Neural progenitor cell (in vitro differentiated cells): ENCODE results near the gene FBXL13. TPM values are rescaled to one million over a fixed set of nuclear protein-coding genes. Genes with fewer than 3 reads are reported as not detected.
"Not testable (repeated sequence)": the region's sequence is repeated elsewhere in the genome, so short reads cannot be mapped to it uniquely, and the experiment has no call there.

Experiments
- DNase-seq: peaks from one replicate; pipeline ENCODE4 v3.0.0-alpha.2; 2016; ENCODE audit warnings: low spot score
- H2AFZ ChIP-seq: fragments of 200-600 bp; sonication (generic); replicated peaks from 2 replicates; pipeline ENCODE4 v1.6.1; 2016; ENCODE audit warnings: antibody characterized with exemption
- H3F3A ChIP-seq: fragments of 200-600 bp; sonication (generic); 2 replicates; pipeline ENCODE4 v1.6.1; 2016; ENCODE audit warnings: antibody characterized with exemption, low read depth
- H3K27ac ChIP-seq: fragments of 200-600 bp; sonication (generic); 2 replicates; pipeline ENCODE4 v1.5.1; 2016; ENCODE audit warnings: mild to moderate bottlenecking
- H3K27me3 ChIP-seq: fragments of 200-600 bp; sonication (generic); 2 replicates; pipeline ENCODE4 v1.6.1; 2016; ENCODE audit warnings: mild to moderate bottlenecking, moderate library complexity
- H3K36me3 ChIP-seq: fragments of 200-600 bp; sonication (generic); 2 replicates; pipeline ENCODE4 v1.5.1; 2016
- H3K4me1 ChIP-seq: fragments of 200-600 bp; sonication (generic); 2 replicates; pipeline ENCODE4 v1.6.1; 2016; ENCODE audit warnings: mixed run types
- H3K4me2 ChIP-seq: fragments of 200-600 bp; sonication (generic); 2 replicates; pipeline ENCODE4 v1.6.1; 2016
- H3K4me3 ChIP-seq: fragments of 200-600 bp; sonication (generic); 2 replicates; pipeline ENCODE4 v1.5.1; 2016
- H3K79me2 ChIP-seq: fragments of 200-600 bp; sonication (generic); 2 replicates; pipeline ENCODE4 v1.6.1; 2016; ENCODE audit warnings: low read depth
- H3K9ac ChIP-seq: fragments of 200-600 bp; sonication (generic); 2 replicates; pipeline ENCODE4 v1.6.1; 2016
- H3K9me3 ChIP-seq: fragments of 200-600 bp; sonication (generic); 2 replicates; pipeline ENCODE4 v1.5.1; 2016; ENCODE audit warnings: low read depth
- H4K20me1 ChIP-seq: fragments of 200-600 bp; sonication (generic); 2 replicates; pipeline ENCODE4 v1.6.1; 2016; ENCODE audit warnings: low read depth
- H3K27ac Mint-ChIP-seq: 3 replicates; pipeline ENCODE4 v1.8.0; 2021; ENCODE audit warnings: mixed read lengths
- H3K27me3 Mint-ChIP-seq: 2 replicates; pipeline ENCODE4 v1.8.0; 2022; ENCODE audit warnings: low read depth, mild to moderate bottlenecking, inconsistent platforms, moderate library complexity, mixed read lengths; ENCODE audit not compliant: insufficient read depth
- H3K36me3 Mint-ChIP-seq: 3 replicates; pipeline ENCODE4 v1.8.0; 2021; ENCODE audit warnings: mixed read lengths
- H3K4me1 Mint-ChIP-seq: 3 replicates; pipeline ENCODE4 v1.8.0; 2021; ENCODE audit warnings: mixed read lengths
- H3K4me3 Mint-ChIP-seq: 3 replicates; pipeline ENCODE4 v1.8.0; 2021; ENCODE audit warnings: mild to moderate bottlenecking, moderate library complexity, mixed read lengths
- H3K9me3 Mint-ChIP-seq: 3 replicates; pipeline ENCODE4 v1.8.0; 2020; ENCODE audit warnings: mixed read lengths
- CTCF ChIP-seq: fragments of 200-600 bp; sonication (generic); IDR thresholded peaks from 2 replicates; pipeline ENCODE4 v1.5.1; 2017; ENCODE audit warnings: antibody characterized with exemption, mild to moderate bottlenecking
- EZH2 ChIP-seq: fragments of 200-600 bp; sonication (generic); IDR thresholded peaks from 2 replicates; pipeline ENCODE4 v1.6.1; 2017; ENCODE audit warnings: antibody characterized with exemption, mild to moderate bottlenecking, moderate library complexity
- EZH2phosphoT487 ChIP-seq: fragments of 200-600 bp; sonication (generic); IDR thresholded peaks from 2 replicates; pipeline ENCODE4 v1.6.1; 2017; ENCODE audit warnings: antibody characterized with exemption
- total RNA-seq: library from RNA; depleted of rRNA; stranded (reverse); fragments of >200 nt; gene quantifications from 2 replicates; pipeline ENCODE4 v1.2.3, GENCODE V29; 2015; ENCODE audit warnings: low replicate concordance

The FBXL13 gene
- total RNA-seq, 1 donor from 2014 or later, result 8.2 TPM

- Histone ChIP-seq H4K20me1 (no peaks in the 10 kb centered on the region), H3K36me3 (no peaks in the 10 kb centered on the region), H3K4me2 (no peak overlapping the region), H3K4me1 (no peaks in the 10 kb centered on the region), H3F3A (no peaks in the 10 kb centered on the region), H3K9ac (no peak overlapping the region), H3K9me3 (no peaks in the 10 kb centered on the region), H3K79me2 (no peaks in the 10 kb centered on the region), H3K27ac (no peak overlapping the region), H3K27me3 (no peaks in the 10 kb centered on the region), H3K4me3 (no peak overlapping the region), H2AFZ (no peak overlapping the region)
- DNase-seq, result no peak
- Mint-ChIP-seq H3K4me3 (no peak overlapping the region), H3K27ac (no peak overlapping the region), H3K27me3 (no peaks in the 10 kb centered on the region), H3K4me1 (no peaks in the 10 kb centered on the region), H3K36me3 (peaks cover 28% of the 10 kb centered on the region), H3K9me3 (peaks cover under 1% of the 10 kb centered on the region)
- no peak for TF ChIP-seq EZH2phosphoT487
- no peak for TF ChIP-seq EZH2
- TF ChIP-seq CTCF, result no peak
Measured at GRCh38 chr7:103114576-103115008, 40.0 kb upstream of the FBXL13 start.

GRCh38 chr7:103113164-103113563, 38.6 kb upstream of the FBXL13 start:
- Histone ChIP-seq H3K4me1 (no peaks in the 10 kb centered on the region), H3K36me3 (no peaks in the 10 kb centered on the region), H4K20me1 (no peaks in the 10 kb centered on the region), H3K4me3 (no peak overlapping the region), H3K27ac (no peak overlapping the region), H3F3A (no peaks in the 10 kb centered on the region), H3K79me2 (no peaks in the 10 kb centered on the region), H3K9ac (no peak overlapping the region), H3K9me3 (no peaks in the 10 kb centered on the region), H3K27me3 (no peaks in the 10 kb centered on the region), H2AFZ (no peak overlapping the region), H3K4me2 (no peak overlapping the region)
- no peaks in the 10 kb centered on the region for H3K4me1 Mint-ChIP-seq
- no peak overlapping the region for H3K4me3 Mint-ChIP-seq
- H3K27ac Mint-ChIP-seq, result no peak overlapping the region
- TF ChIP-seq EZH2phosphoT487 (no peak), EZH2 (no peak), CTCF (no peak)
- DNase-seq, result no peak
- peaks cover 6% of the 10 kb centered on the region for H3K9me3 Mint-ChIP-seq
- peaks cover 38% of the 10 kb centered on the region for H3K36me3 Mint-ChIP-seq
- H3K27me3 Mint-ChIP-seq, result no peaks in the 10 kb centered on the region

GRCh38 chr7:103106703-103107070, 32.1 kb upstream of the FBXL13 start:
- H3F3A ChIP-seq, H3K27me3 Mint-ChIP-seq, H3K36me3 ChIP-seq, H4K20me1 ChIP-seq, H3K4me2 ChIP-seq, H3K4me1 ChIP-seq, H3K9me3 ChIP-seq, H3K9me3 Mint-ChIP-seq, DNase-seq, H3K27ac ChIP-seq, H3K4me3 Mint-ChIP-seq, H3K27me3 ChIP-seq, H3K79me2 ChIP-seq, H2AFZ ChIP-seq, H3K4me3 ChIP-seq, H3K9ac ChIP-seq: not testable (repeated sequence)
- Mint-ChIP-seq H3K27ac (peak overlapping the region; percentile 85), H3K36me3 (peaks cover 34% of the 10 kb centered on the region), H3K4me1 (peaks cover 23% of the 10 kb centered on the region)

- Histone ChIP-seq H3K27me3 (no peaks in the 10 kb centered on the region), H3K36me3 (no peaks in the 10 kb centered on the region), H3K4me3 (no peak overlapping the region), H3K27ac (no peak overlapping the region), H3K4me1 (no peaks in the 10 kb centered on the region), H3K9me3 (no peaks in the 10 kb centered on the region), H2AFZ (no peak overlapping the region), H4K20me1 (no peaks in the 10 kb centered on the region), H3K4me2 (no peak overlapping the region), H3K79me2 (no peaks in the 10 kb centered on the region), H3F3A (peaks cover 7% of the 10 kb centered on the region), H3K9ac (no peak overlapping the region)
- peak; percentile 9 for DNase-seq
- H3K4me3 Mint-ChIP-seq, result no peak overlapping the region
- peaks cover 23% of the 10 kb centered on the region for H3K4me1 Mint-ChIP-seq
- H3K27ac Mint-ChIP-seq, result peak overlapping the region; percentile 85
- H3K27me3 Mint-ChIP-seq, result no peaks in the 10 kb centered on the region
- peaks cover 32% of the 10 kb centered on the region for H3K36me3 Mint-ChIP-seq
- TF ChIP-seq EZH2phosphoT487 (no peak), CTCF (no peak), EZH2 (no peak)
- peaks cover 6% of the 10 kb centered on the region for H3K9me3 Mint-ChIP-seq
Measured at GRCh38 chr7:103106005-103106702, 31.6 kb upstream of the FBXL13 start.
